ENCODE data around the gene IQCE.

GRCh38 chr7:2649139-2649838 is 90.5 kb downstream of the IQCE start:
- TF ChIP-seq CTCF (IDR thresholded peaks at IDR 0.05) (no peak), POLR2A (IDR thresholded peaks at IDR 0.05) (no peak), EP300 (IDR thresholded peaks at IDR 0.05) (no peak), POLR2AphosphoS5 (IDR thresholded peaks at IDR 0.05) (no peak)

All from upper lobe of left lung (tissue), 4 donors.